H1 (cell line): ENCODE data around the gene TWIST1. TPM values are rescaled to one million over a fixed set of nuclear protein-coding genes. Genes with fewer than 3 reads are reported as not detected.

Source experiments
- CTCF ChIA-PET: fragments of 300-600 bp; sonication (Branson Sonifier 250); formaldehyde crosslinking; loops from one replicate; lab custom pipeline; 2021; ENCODE audit not compliant: partially characterized antibody; lab: Charles Lee
- POLR2A ChIA-PET: fragments of 300-600 bp; sonication (Branson Sonifier 250); formaldehyde crosslinking; loops from one replicate; lab custom pipeline; 2021; ENCODE audit warnings: inconsistent platforms; ENCODE audit not compliant: partially characterized antibody; lab: Charles Lee
- DNase-seq, 2 experiments: peaks; one replicate each; pipeline versions ENCODE4 v3.0.0 to v3.0.0-alpha.2; 2010 to 2022; ENCODE audit warnings: low spot score in 2 of 2, low read depth in 1 of 2, mixed read lengths in 1 of 2
- FAIRE-seq: peaks from 2 replicates; lab custom pipeline; 2011; peaks lifted over from hg19 to GRCh38; lab: Jason Lieb, UNC
- H2AFZ ChIP-seq: 2 replicates; pipeline ENCODE4 v1.8.1; 2012; ENCODE audit warnings: low read length, inconsistent platforms
- H2AK5ac ChIP-seq: 2 replicates; pipeline ENCODE4 v1.6.1; 2013; ENCODE audit warnings: low read depth, low read length
- H2BK120ac ChIP-seq: replicated peaks from 2 replicates; pipeline ENCODE3; 2013; ENCODE audit warnings: low read depth, low read length, inconsistent platforms
- H2BK12ac ChIP-seq: 2 replicates; pipeline ENCODE4 v1.6.1; 2013; ENCODE audit warnings: low read depth, low read length
- H2BK15ac ChIP-seq: 2 replicates; pipeline ENCODE4 v1.6.1; 2013; ENCODE audit warnings: low read length
- H2BK20ac ChIP-seq: 2 replicates; pipeline ENCODE4 v1.6.1; 2013; ENCODE audit warnings: low read length
- H2BK5ac ChIP-seq: 2 replicates; pipeline ENCODE4 v1.6.1; 2013; ENCODE audit warnings: low read depth, low read length
- H3K14ac ChIP-seq: 2 replicates; pipeline ENCODE4 v1.6.1; 2013; ENCODE audit warnings: inconsistent platforms; ENCODE audit not compliant: insufficient read length
- H3K18ac ChIP-seq: 2 replicates; pipeline ENCODE4 v1.6.1; 2013; ENCODE audit warnings: low read length; ENCODE audit errors: extremely low read depth
- H3K23ac ChIP-seq: 2 replicates; pipeline ENCODE4 v1.6.1; 2013; ENCODE audit warnings: inconsistent platforms; ENCODE audit not compliant: insufficient read length
- H3K23me2 ChIP-seq: 2 replicates; pipeline ENCODE4 v1.6.1; 2013; ENCODE audit warnings: low read depth, low read length
- H3K27ac ChIP-seq: 2 replicates; pipeline ENCODE4 v1.6.1; 2011; ENCODE audit warnings: low read depth, low read length, inconsistent platforms
- H3K27me3 ChIP-seq, 4 experiments: replicated peaks in 1 of 4; 1 replicate in 1 of 4; 2 replicates in 3 of 4; pipeline versions ENCODE4 v1.6.1 to v1.8.1; 2011 to 2013; ENCODE audit warnings: low read length in 3 of 4, mild to moderate bottlenecking in 3 of 4, inconsistent platforms in 2 of 4, mixed read lengths in 2 of 4, moderate library complexity in 1 of 4; ENCODE audit not compliant: control insufficient read depth in 3 of 4, insufficient read depth in 3 of 4; ENCODE audit errors: extremely low read depth in 1 of 4
- H3K36me3 ChIP-seq, 4 experiments: 2 replicates each; pipeline versions ENCODE4 v1.6.1 to v1.8.1; 2011 to 2013; ENCODE audit warnings: mild to moderate bottlenecking in 4 of 4, low read length in 3 of 4, moderate library complexity in 2 of 4, control low read depth in 1 of 4, inconsistent platforms in 1 of 4; ENCODE audit not compliant: insufficient read depth in 4 of 4, control insufficient read depth in 2 of 4
- H3K4ac ChIP-seq: replicated peaks from 2 replicates; pipeline ENCODE3; 2013; ENCODE audit warnings: low read length, low read depth, mixed read lengths, inconsistent platforms; ENCODE audit not compliant: insufficient read length
- H3K4me1 ChIP-seq, 4 experiments: replicated peaks in 1 of 4; 1 replicate in 1 of 4; 2 replicates in 3 of 4; pipeline versions ENCODE4 v1.6.1 to v1.8.1; 2011 to 2013; ENCODE audit warnings: low read length in 3 of 4, inconsistent platforms in 2 of 4, mixed read lengths in 1 of 4; ENCODE audit not compliant: insufficient read depth in 4 of 4, control insufficient read depth in 3 of 4
- H3K4me2 ChIP-seq, 2 experiments: 2 replicates each; pipeline versions ENCODE4 v1.6.1 to v1.8.1; 2011 to 2013; ENCODE audit warnings: low read depth in 2 of 2, low read length in 2 of 2, control low read depth in 1 of 2, inconsistent platforms in 1 of 2, mild to moderate bottlenecking in 1 of 2; ENCODE audit not compliant: insufficient read depth in 1 of 2
- H3K4me3 ChIP-seq, 4 experiments: fragments of 200-600, 300-600 bp in 1 of 4; sonication (generic), shearing (Covaris generic), sonication (Bioruptor Twin) in 1 of 4; 2 replicates each; pipeline versions ENCODE4 v1.5.1 to v1.8.1; 2011 to 2016; ENCODE audit warnings: low read length in 4 of 4, low read depth in 3 of 4, control low read depth in 2 of 4, inconsistent platforms in 2 of 4, mild to moderate bottlenecking in 2 of 4, mixed read lengths in 1 of 4, moderate library complexity in 1 of 4; ENCODE audit not compliant: insufficient read depth in 2 of 4; ENCODE audit errors: extremely low read depth in 1 of 4
- H3K56ac ChIP-seq: replicated peaks from 2 replicates; pipeline ENCODE3; 2013; ENCODE audit warnings: low read depth, mild to moderate bottlenecking, mixed read lengths, low read length, inconsistent platforms; ENCODE audit not compliant: insufficient read length
- H3K79me1 ChIP-seq: 2 replicates; pipeline ENCODE4 v1.6.1; 2013; ENCODE audit warnings: low read depth, low read length, control low read depth
- H3K79me2 ChIP-seq, 2 experiments: 2 replicates each; pipeline versions ENCODE4 v1.6.1 to v1.8.1; 2012 to 2013; ENCODE audit warnings: low read length in 2 of 2, mild to moderate bottlenecking in 2 of 2, inconsistent platforms in 1 of 2; ENCODE audit not compliant: insufficient read depth in 2 of 2, control insufficient read depth in 1 of 2
- H3K9ac ChIP-seq, 4 experiments: replicated peaks in 1 of 4; 1 replicate in 1 of 4; 2 replicates in 3 of 4; pipeline versions ENCODE4 v1.6.1 to v1.8.1; 2011 to 2013; ENCODE audit warnings: low read depth in 3 of 4, low read length in 3 of 4, control low read depth in 2 of 4, mild to moderate bottlenecking in 2 of 4, moderate library complexity in 2 of 4, inconsistent platforms in 1 of 4; ENCODE audit errors: extremely low read depth in 1 of 4
- H3K9me3 ChIP-seq, 2 experiments: 2 replicates each; pipeline versions ENCODE4 v1.6.1 to v1.8.1; 2012 to 2013; ENCODE audit warnings: mild to moderate bottlenecking in 2 of 2, moderate library complexity in 2 of 2, control low read depth in 1 of 2, inconsistent platforms in 1 of 2, low read depth in 1 of 2, low read length in 1 of 2, mixed read lengths in 1 of 2; ENCODE audit not compliant: insufficient read depth in 2 of 2
- H4K20me1 ChIP-seq, 2 experiments: replicated peaks in 1 of 2; 2 replicates each; pipeline versions ENCODE3 to v1.8.1; 2011 to 2013; ENCODE audit warnings: inconsistent platforms in 2 of 2, low read length in 2 of 2, mild to moderate bottlenecking in 1 of 2; ENCODE audit not compliant: insufficient read depth in 2 of 2, control insufficient read depth in 1 of 2
- H4K5ac ChIP-seq: 2 replicates; pipeline ENCODE4 v1.6.1; 2013; ENCODE audit warnings: low read length, low read depth, mixed read lengths, inconsistent platforms; ENCODE audit not compliant: insufficient read length
- H4K8ac ChIP-seq: 2 replicates; pipeline ENCODE4 v1.8.0; 2013; ENCODE audit warnings: mild to moderate bottlenecking, moderate library complexity, low read length, inconsistent platforms; ENCODE audit not compliant: insufficient read depth; ENCODE audit errors: extremely low read depth
- H4K91ac ChIP-seq: replicated peaks from 2 replicates; pipeline ENCODE3; 2013; ENCODE audit warnings: low read length, mixed read lengths, inconsistent platforms; ENCODE audit not compliant: insufficient read length
- MAFK ChIP-seq: IDR thresholded peaks from 2 replicates; pipeline ENCODE4 v1.6.1; 2012; ENCODE audit warnings: low read depth, mild to moderate bottlenecking, improper control_type of control experiment, low read length
- RAD21 ChIP-seq, 2 experiments: IDR thresholded peaks in 1 of 2; conservative IDR thresholded peaks in 1 of 2; 2 replicates each; pipeline ENCODE4 v1.6.1; 2011; ENCODE audit warnings: low read depth in 2 of 2, low read length in 2 of 2, improper control_type of control experiment in 1 of 2, inconsistent platforms in 1 of 2, mild to moderate bottlenecking in 1 of 2, moderate library complexity in 1 of 2
- WGBS, 2 experiments: shearing (Covaris generic) in 1 of 2; methylation state at CpG; one replicate each; pipeline versions ENCODE4 v1.1.6 to v1.1.7; 2013 to 2015; ENCODE audit warnings: low lambda C conversion rate in 2 of 2, mixed read lengths in 2 of 2, inconsistent platforms in 1 of 2, low coverage in 1 of 2, missing lambda C conversion rate in 1 of 2; ENCODE audit not compliant: insufficient replicate concordance in 2 of 2, insufficient coverage in 1 of 2, insufficient read length in 1 of 2; ENCODE audit errors: extremely low coverage in 1 of 2, missing lambda C conversion rate in 1 of 2; 5-methylcytosine and 5-hydroxymethylcytosine counted together
- polyA plus RNA-seq, 7 experiments: library from polyadenylated mRNA; depleted of rRNA in 3 of 7; stranded (reverse) in 5 of 7; unstranded in 2 of 7; fragments of >200 nt in 5 of 7; fragments of 200-250 nt in 2 of 7; gene quantifications; 1 replicate in 5 of 7; 2 replicates in 1 of 7; 4 replicates in 1 of 7; pipeline versions ENCODE4 v1.2.1 to v1.2.3, GENCODE V29; 2011 to 2013; ENCODE audit warnings: missing spikeins in 2 of 7, mixed read lengths in 2 of 7
- total RNA-seq: library from RNA; stranded (reverse); fragmentation: NEBNext Ultra II Directional; extraction: Animal tissue kit (Norgen Biotek cat#: 25700); gene quantifications from 2 replicates; pipeline ENCODE4 v1.2.1, GENCODE V29; 2021

Gene TWIST1
- total and polyA plus RNA-seq, 2 of the 8 experiments (the other 6 are each of a cell fraction or from before 2014, with no cell fraction given) = 0.29 to 0.52 TPM

- DNase-seq (no peak), FAIRE-seq (peak; percentile 98)
- Histone ChIP-seq H3K23ac (no peak overlapping the region), H2BK12ac (no peak overlapping the region), H2AFZ (no peak overlapping the region), H3K36me3 (no peaks in the 10 kb centered on the region), H3K4me1 (peaks cover 5 to 11% (median 9%) of the 10 kb centered on the region in 4 experiments; a peak in 6 of 7 replicates), H3K4ac (no peak overlapping the region), H3K79me2 (no peaks in the 10 kb centered on the region), H3K9me3 (no peaks in the 10 kb centered on the region), H2BK120ac (no peak overlapping the region), H2BK15ac (no peak overlapping the region), H3K18ac (no peak overlapping the region), H4K91ac (no peak overlapping the region), H4K8ac (no peak overlapping the region), H2BK5ac (no peak overlapping the region), H4K5ac (no peak overlapping the region), H3K4me2 (no peak overlapping the region), H3K14ac (no peak overlapping the region), H3K27me3 (peaks cover 32 to 47% (median 41%) of the 10 kb centered on the region in 4 experiments), H3K9ac (no peak overlapping the region), H3K56ac (no peak overlapping the region), H2BK20ac (no peak overlapping the region), H3K23me2 (peaks cover 7% of the 10 kb centered on the region; the same call in 1 of the 2 replicates), H4K20me1 (peaks cover 0 to 4% of the 10 kb centered on the region in 2 experiments), H3K4me3 (no peak overlapping the region), H3K79me1 (no peaks in the 10 kb centered on the region), H3K27ac (no peak overlapping the region), H2AK5ac (no peak overlapping the region)
- ChIA-PET CTCF (interaction anchor here (0.7 to 8.2 kb wide), 21 partner anchors 14 to 586 kb away, joined by 3 to 72 read pairs (median 3); partner anchors contain the start of gene FERD3L), POLR2A (no interaction called here)
- WGBS, 2 experiments = 41% methylated on average over 2 of the region's 2 CpGs; no CpG with 5 or more reads in 1 of the 2 experiments
- peak; percentile 89 to 93 for TF ChIP-seq RAD21 (IDR thresholded peaks at IDR 0.05 in 1 of 2, conservative IDR thresholded peaks at IDR 0.05 in 1 of 2; ENCODE audit: low read depth in 2 of 2, low read length in 2 of 2)
- TF ChIP-seq MAFK = no peak
Observed at GRCh38 chr7:19121977-19122588, 4.6 kb upstream of the TWIST1 start.
